Mesenchymal stem cell (in vitro differentiated cells and primary cell): ENCODE data around the gene SLC12A6.
"Not testable (repeated sequence)": the region's sequence is repeated elsewhere in the genome, so short reads cannot be mapped to it uniquely, and the experiment has no call there.

Experiments
- DNase-seq: peaks from one replicate; pipeline ENCODE4 v3.0.0-alpha.2; 2013
- H2AFZ ChIP-seq: one replicate; pipeline ENCODE4 v1.6.1; 2013; ENCODE audit warnings: low read depth, mild to moderate bottlenecking, control low read depth, inconsistent platforms, low read length, moderate library complexity
- H2AK5ac ChIP-seq: 2 replicates; pipeline ENCODE4 v1.6.1; 2013; ENCODE audit warnings: low read length, moderate library complexity, mild to moderate bottlenecking, inconsistent platforms; ENCODE audit not compliant: severe bottlenecking
- H2BK120ac ChIP-seq: one replicate; pipeline ENCODE4 v1.6.1; 2013; ENCODE audit warnings: low read depth, mild to moderate bottlenecking, inconsistent platforms, low read length, moderate library complexity
- H2BK12ac ChIP-seq, 2 experiments: one replicate each; pipeline ENCODE4 v1.6.1; 2013; ENCODE audit warnings: inconsistent platforms in 2 of 2, low read length in 2 of 2, mild to moderate bottlenecking in 2 of 2, moderate library complexity in 2 of 2, control low read depth in 1 of 2
- H2BK15ac ChIP-seq: one replicate; pipeline ENCODE4 v1.6.1; 2013; ENCODE audit warnings: mild to moderate bottlenecking, low read depth, inconsistent platforms; ENCODE audit not compliant: poor library complexity, severe bottlenecking
- H2BK5ac ChIP-seq: 2 replicates; pipeline ENCODE4 v1.6.1; 2013; ENCODE audit warnings: low read depth, mild to moderate bottlenecking, low read length, control low read depth, inconsistent platforms; ENCODE audit not compliant: poor library complexity, severe bottlenecking
- H3K14ac ChIP-seq, 2 experiments: one replicate each; pipeline ENCODE4 v1.6.1; 2013; ENCODE audit warnings: inconsistent platforms in 2 of 2, low read length in 2 of 2, control low read depth in 1 of 2, mild to moderate bottlenecking in 1 of 2, moderate library complexity in 1 of 2
- H3K18ac ChIP-seq, 2 experiments: one replicate each; pipeline ENCODE4 v1.6.1; 2013; ENCODE audit warnings: inconsistent platforms in 2 of 2, low read length in 2 of 2, control low read depth in 1 of 2, low read depth in 1 of 2, mild to moderate bottlenecking in 1 of 2
- H3K23ac ChIP-seq, 2 experiments: one replicate each; pipeline ENCODE4 v1.6.1; 2013; ENCODE audit warnings: inconsistent platforms in 2 of 2, low read length in 2 of 2, mild to moderate bottlenecking in 2 of 2, moderate library complexity in 2 of 2, control low read depth in 1 of 2
- H3K27ac ChIP-seq: 2 replicates; pipeline ENCODE4 v1.5.1; 2013; ENCODE audit warnings: mild to moderate bottlenecking, moderate library complexity, low read length, control low read depth, inconsistent platforms; ENCODE audit not compliant: poor library complexity, severe bottlenecking
- H3K27me3 ChIP-seq, 2 experiments: 2 replicates each; pipeline versions ENCODE4 v1.6.1 to v1.7.0; 2013; ENCODE audit warnings: low read length in 2 of 2, mild to moderate bottlenecking in 2 of 2, moderate library complexity in 2 of 2, control low read depth in 1 of 2, inconsistent platforms in 1 of 2; ENCODE audit not compliant: control insufficient read depth in 1 of 2, insufficient read depth in 1 of 2
- H3K36me3 ChIP-seq, 2 experiments: 2 replicates each; pipeline versions ENCODE4 v1.6.1 to v1.7.0; 2013; ENCODE audit warnings: low read length in 2 of 2, control low read depth in 1 of 2, inconsistent platforms in 1 of 2, low read depth in 1 of 2, mild to moderate bottlenecking in 1 of 2; ENCODE audit not compliant: insufficient read depth in 2 of 2, control insufficient read depth in 1 of 2
- H3K4ac ChIP-seq, 2 experiments: one replicate each; pipeline ENCODE4 v1.6.1; 2013; ENCODE audit warnings: inconsistent platforms in 2 of 2, low read length in 2 of 2, mild to moderate bottlenecking in 2 of 2, moderate library complexity in 2 of 2, control low read depth in 1 of 2, low read depth in 1 of 2
- H3K4me1 ChIP-seq: 2 replicates; pipeline ENCODE4 v1.6.1; 2013; ENCODE audit warnings: low read depth, low read length, control low read depth; ENCODE audit not compliant: control insufficient read depth, insufficient read depth
- H3K4me2 ChIP-seq: 2 replicates; pipeline ENCODE4 v1.6.1; 2013; ENCODE audit warnings: low read length, mild to moderate bottlenecking, inconsistent platforms; ENCODE audit not compliant: poor library complexity, severe bottlenecking
- H3K4me3 ChIP-seq, 2 experiments: 2 replicates each; pipeline versions ENCODE4 v1.5.1 to v1.7.0; 2013; ENCODE audit warnings: low read length in 2 of 2, mild to moderate bottlenecking in 2 of 2, control low read depth in 1 of 2, low read depth in 1 of 2; ENCODE audit not compliant: insufficient read depth in 1 of 2
- H3K79me1 ChIP-seq: replicated peaks from 2 replicates; pipeline ENCODE4 v1.6.1; 2013; ENCODE audit warnings: mild to moderate bottlenecking, control low read depth, low read length, inconsistent platforms; ENCODE audit not compliant: poor library complexity, severe bottlenecking
- H3K9ac ChIP-seq: 2 replicates; pipeline ENCODE4 v1.7.0; 2013; ENCODE audit warnings: mild to moderate bottlenecking, low read length, moderate library complexity
- H3K9me3 ChIP-seq: 2 replicates; pipeline ENCODE4 v1.7.0; 2013; ENCODE audit warnings: mild to moderate bottlenecking, low read length; ENCODE audit not compliant: control insufficient read depth
- H4K8ac ChIP-seq: one replicate; pipeline ENCODE4 v1.6.1; 2013; ENCODE audit warnings: inconsistent platforms, mild to moderate bottlenecking, low read length, moderate library complexity
- H4K91ac ChIP-seq: one replicate; pipeline ENCODE4 v1.6.1; 2013; ENCODE audit warnings: mild to moderate bottlenecking, low read length, inconsistent platforms
- WGBS: methylation state at CpG from one replicate; pipeline ENCODE4 v1.1.7; 2013; ENCODE audit warnings: mixed read lengths; 5-methylcytosine and 5-hydroxymethylcytosine counted together

Gene SLC12A6

GRCh38 chr15:34347951-34348638 lies 10.5 kb upstream of the SLC12A6 start:
- WGBS, result 82% methylated on average over 13 of the region's 13 CpGs
- Histone ChIP-seq H2BK120ac (no peak overlapping the region), H3K4me3 (no peak overlapping the region), H4K8ac (no peak overlapping the region), H3K23ac (no peak overlapping the region), H3K9ac (no peak overlapping the region), H3K27me3 (peaks cover 7 to 9% of the 10 kb centered on the region in 2 experiments), H3K4ac (no peak overlapping the region), H3K79me1 (no peaks in the 10 kb centered on the region), H2BK15ac (no peak overlapping the region), H3K27ac (no peak overlapping the region), H2BK5ac (no peak overlapping the region), H3K9me3 (no peaks in the 10 kb centered on the region), H3K14ac (no peak overlapping the region), H2AFZ (no peak overlapping the region), H3K4me1 (no peaks in the 10 kb centered on the region), H4K91ac (no peak overlapping the region), H3K36me3 (no peaks in the 10 kb centered on the region), H2AK5ac (no peak overlapping the region), H3K4me2 (no peak overlapping the region), H3K18ac (no peak overlapping the region), H2BK12ac (no peak overlapping the region)
- no peak for DNase-seq

GRCh38 chr15:34342737-34343575 lies 5.4 kb upstream of the SLC12A6 start, which contains the start of the genes NOP10 and NUTM1:
Gene NOP10 (minus strand): TSS chr15:34343136. CDS start chr15:34343073, 63 bp downstream.
Gene NUTM1 (plus strand): TSS chr15:34343315. CDS start chr15:34343697, 382 bp downstream.
- Histone ChIP-seq H2BK15ac (no peak within 1 kb of the TSS), H4K91ac (peak within 1 kb of the TSS; percentile 77), H2BK120ac (peak within 1 kb of the TSS; percentile 52), H2BK5ac (no peak within 1 kb of the TSS), H3K4me1 (peaks cover 3% of the 10 kb centered on the region), H3K79me1 (peaks cover 6% of the 10 kb centered on the region), H3K4me2 (peak within 1 kb of the TSS; percentile 60), H3K14ac (no peak within 1 kb of the TSS), H3K4me3 (peak within 1 kb of the TSS; percentile 69 to 100), H3K27me3 (no peaks in the 10 kb centered on the region), H4K8ac (peak within 1 kb of the TSS; percentile 95), H3K18ac (peak within 1 kb of the TSS; percentile 81 to 90), H2AFZ (no peak within 1 kb of the TSS), H3K9ac (peak within 1 kb of the TSS; percentile 97), H2BK12ac (no peak within 1 kb of the TSS), H2AK5ac (no peak within 1 kb of the TSS), H3K23ac (no peak within 1 kb of the TSS), H3K36me3 (peaks cover 7 to 32% of the 10 kb centered on the region in 2 experiments), H3K4ac (peak within 1 kb of the TSS; percentile 60 to 69), H3K27ac (peak within 1 kb of the TSS; percentile 95), H3K9me3 (no peaks in the 10 kb centered on the region)
- WGBS, result under 1% methylated on average over 34 of the region's 38 CpGs
- DNase-seq, result peak; percentile 93

GRCh38 chr15:34342213-34342736 lies 4.7 kb upstream of the SLC12A6 start:
- not testable (repeated sequence) for H3K18ac ChIP-seq, H2BK12ac ChIP-seq, DNase-seq, H2AFZ ChIP-seq, H2BK15ac ChIP-seq, H4K8ac ChIP-seq, H2BK5ac ChIP-seq, H2AK5ac ChIP-seq, H3K9me3 ChIP-seq, H3K14ac ChIP-seq, H4K91ac ChIP-seq, H3K79me1 ChIP-seq, H3K4me1 ChIP-seq, H3K23ac ChIP-seq, H3K27me3 ChIP-seq
- Histone ChIP-seq H3K27ac (peak overlapping the region; percentile 95), H3K4me3 (peak overlapping the region; percentile 69 to 100), H3K4me2 (peak overlapping the region; percentile 60), H3K36me3 (peaks cover 7 to 32% of the 10 kb centered on the region in 2 experiments), H3K4ac (peak overlapping the region in 1 of 2 experiments; percentile 47), H2BK120ac (peak overlapping the region; percentile 52), H3K9ac (peak overlapping the region; percentile 97)
- 41% methylated on average over 24 of the region's 26 CpGs for WGBS
